H1 (cell line): ENCODE results near the gene GTPBP6. TPM values are rescaled to one million over a fixed set of nuclear protein-coding genes. Genes with fewer than 3 reads are reported as not detected.

ENCODE experiments used
- HDAC6 ChIP-seq: IDR thresholded peaks from one replicate; pipeline ENCODE4 v1.7.1; 2012; ENCODE audit warnings: low read depth, mild to moderate bottlenecking, inconsistent platforms, low read length, moderate library complexity
- YY1 ChIP-seq: IDR thresholded peaks from 2 replicates; pipeline ENCODE4 v1.6.1; 2011; ENCODE audit warnings: low read depth, mild to moderate bottlenecking, low read length
- polyA plus RNA-seq, 7 experiments: library from polyadenylated mRNA; depleted of rRNA in 3 of 7; stranded (reverse) in 5 of 7; unstranded in 2 of 7; fragments of >200 nt in 5 of 7; fragments of 200-250 nt in 2 of 7; gene quantifications; 1 replicate in 5 of 7; 2 replicates in 1 of 7; 4 replicates in 1 of 7; pipeline versions ENCODE4 v1.2.1 to v1.2.3, GENCODE V29; 2011 to 2013; ENCODE audit warnings: missing spikeins in 2 of 7, mixed read lengths in 2 of 7
- total RNA-seq: library from RNA; stranded (reverse); fragmentation: NEBNext Ultra II Directional; extraction: Animal tissue kit (Norgen Biotek cat#: 25700); gene quantifications from 2 replicates; pipeline ENCODE4 v1.2.1, GENCODE V29; 2021
- TF ChIP-seq, protein P1 (sequence below), 3 experiments: IDR thresholded peaks; 1 replicate in 2 of 3; 2 replicates in 1 of 3; pipeline versions ENCODE4 v1.5.1 to v1.6.1; 2011; ENCODE audit warnings: low read length in 3 of 3, mild to moderate bottlenecking in 3 of 3, inconsistent platforms in 2 of 3, low read depth in 1 of 3, moderate library complexity in 1 of 3; ENCODE audit not compliant: insufficient read depth in 1 of 3; ENCODE audit errors: control extremely low read depth in 1 of 3
- TF ChIP-seq, protein P2 (sequence below): fragments of 300-600 bp; sonication (generic); IDR thresholded peaks from 2 replicates; pipeline ENCODE4 v1.7.1; 2012; ENCODE audit warnings: low read length, moderate library complexity, mild to moderate bottlenecking, inconsistent platforms; ENCODE audit not compliant: insufficient replicate concordance

Gene GTPBP6
- total and polyA plus RNA-seq, 2 of the 8 experiments (the other 6 are each of a cell fraction or from before 2014, with no cell fraction given): 33.9 to 57.1 TPM

DNA sequence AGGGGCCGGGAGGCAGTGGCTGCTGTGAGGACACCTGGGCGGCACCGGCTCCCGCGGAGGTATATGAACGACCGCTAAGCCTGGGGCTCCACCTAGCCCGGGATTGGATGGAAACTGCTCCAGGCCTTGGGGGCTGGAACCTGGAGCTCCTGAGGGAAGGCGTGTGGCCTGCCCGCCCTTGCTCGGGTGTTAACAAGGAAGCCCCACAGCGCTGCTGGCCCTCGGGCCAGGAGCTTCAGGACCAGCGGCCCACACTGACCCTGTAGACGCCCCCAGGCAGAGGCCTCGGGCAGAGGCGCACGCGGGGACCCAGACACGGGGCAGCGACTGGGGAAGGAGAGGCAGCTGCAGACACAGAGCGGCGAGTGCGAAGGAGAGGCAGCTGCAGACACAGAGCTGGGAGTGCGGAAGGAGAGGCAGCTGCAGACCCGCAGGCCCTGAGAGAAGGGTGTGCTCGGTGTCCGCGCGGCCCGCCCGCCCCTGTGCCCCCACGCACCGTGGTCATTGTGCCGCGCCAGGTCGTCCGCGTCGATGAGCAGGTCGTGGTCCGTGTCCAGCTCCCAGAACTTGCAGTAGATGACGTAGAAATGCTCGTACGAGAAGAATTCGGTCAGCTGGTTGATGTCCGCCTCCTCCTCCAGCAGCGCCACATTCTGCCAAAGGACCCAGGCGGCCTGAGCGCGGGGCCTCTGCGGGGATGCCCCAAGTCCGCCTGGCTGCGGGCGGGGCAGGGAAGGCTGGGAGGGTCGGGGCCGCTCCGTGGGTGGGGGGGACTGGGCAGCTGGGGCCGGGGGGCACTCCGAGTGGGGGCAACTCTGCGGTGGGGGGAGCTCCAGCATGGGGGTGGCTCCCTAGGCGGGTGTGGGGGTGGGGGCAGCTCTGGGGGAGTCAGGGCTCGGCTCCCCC, 26.7 kb upstream of the GTPBP6 start (continued):
- no peak for TF ChIP-seq YY1
- TF ChIP-seq, protein P1, sequence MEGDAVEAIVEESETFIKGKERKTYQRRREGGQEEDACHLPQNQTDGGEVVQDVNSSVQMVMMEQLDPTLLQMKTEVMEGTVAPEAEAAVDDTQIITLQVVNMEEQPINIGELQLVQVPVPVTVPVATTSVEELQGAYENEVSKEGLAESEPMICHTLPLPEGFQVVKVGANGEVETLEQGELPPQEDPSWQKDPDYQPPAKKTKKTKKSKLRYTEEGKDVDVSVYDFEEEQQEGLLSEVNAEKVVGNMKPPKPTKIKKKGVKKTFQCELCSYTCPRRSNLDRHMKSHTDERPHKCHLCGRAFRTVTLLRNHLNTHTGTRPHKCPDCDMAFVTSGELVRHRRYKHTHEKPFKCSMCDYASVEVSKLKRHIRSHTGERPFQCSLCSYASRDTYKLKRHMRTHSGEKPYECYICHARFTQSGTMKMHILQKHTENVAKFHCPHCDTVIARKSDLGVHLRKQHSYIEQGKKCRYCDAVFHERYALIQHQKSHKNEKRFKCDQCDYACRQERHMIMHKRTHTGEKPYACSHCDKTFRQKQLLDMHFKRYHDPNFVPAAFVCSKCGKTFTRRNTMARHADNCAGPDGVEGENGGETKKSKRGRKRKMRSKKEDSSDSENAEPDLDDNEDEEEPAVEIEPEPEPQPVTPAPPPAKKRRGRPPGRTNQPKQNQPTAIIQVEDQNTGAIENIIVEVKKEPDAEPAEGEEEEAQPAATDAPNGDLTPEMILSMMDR (IDR thresholded peaks at IDR 0.05; ENCODE audit: control extremely low read depth in 1 of 3, insufficient read depth in 1 of 3, low read depth in 1 of 3, low read length in 3 of 3): no peak
- TF ChIP-seq, protein P2, sequence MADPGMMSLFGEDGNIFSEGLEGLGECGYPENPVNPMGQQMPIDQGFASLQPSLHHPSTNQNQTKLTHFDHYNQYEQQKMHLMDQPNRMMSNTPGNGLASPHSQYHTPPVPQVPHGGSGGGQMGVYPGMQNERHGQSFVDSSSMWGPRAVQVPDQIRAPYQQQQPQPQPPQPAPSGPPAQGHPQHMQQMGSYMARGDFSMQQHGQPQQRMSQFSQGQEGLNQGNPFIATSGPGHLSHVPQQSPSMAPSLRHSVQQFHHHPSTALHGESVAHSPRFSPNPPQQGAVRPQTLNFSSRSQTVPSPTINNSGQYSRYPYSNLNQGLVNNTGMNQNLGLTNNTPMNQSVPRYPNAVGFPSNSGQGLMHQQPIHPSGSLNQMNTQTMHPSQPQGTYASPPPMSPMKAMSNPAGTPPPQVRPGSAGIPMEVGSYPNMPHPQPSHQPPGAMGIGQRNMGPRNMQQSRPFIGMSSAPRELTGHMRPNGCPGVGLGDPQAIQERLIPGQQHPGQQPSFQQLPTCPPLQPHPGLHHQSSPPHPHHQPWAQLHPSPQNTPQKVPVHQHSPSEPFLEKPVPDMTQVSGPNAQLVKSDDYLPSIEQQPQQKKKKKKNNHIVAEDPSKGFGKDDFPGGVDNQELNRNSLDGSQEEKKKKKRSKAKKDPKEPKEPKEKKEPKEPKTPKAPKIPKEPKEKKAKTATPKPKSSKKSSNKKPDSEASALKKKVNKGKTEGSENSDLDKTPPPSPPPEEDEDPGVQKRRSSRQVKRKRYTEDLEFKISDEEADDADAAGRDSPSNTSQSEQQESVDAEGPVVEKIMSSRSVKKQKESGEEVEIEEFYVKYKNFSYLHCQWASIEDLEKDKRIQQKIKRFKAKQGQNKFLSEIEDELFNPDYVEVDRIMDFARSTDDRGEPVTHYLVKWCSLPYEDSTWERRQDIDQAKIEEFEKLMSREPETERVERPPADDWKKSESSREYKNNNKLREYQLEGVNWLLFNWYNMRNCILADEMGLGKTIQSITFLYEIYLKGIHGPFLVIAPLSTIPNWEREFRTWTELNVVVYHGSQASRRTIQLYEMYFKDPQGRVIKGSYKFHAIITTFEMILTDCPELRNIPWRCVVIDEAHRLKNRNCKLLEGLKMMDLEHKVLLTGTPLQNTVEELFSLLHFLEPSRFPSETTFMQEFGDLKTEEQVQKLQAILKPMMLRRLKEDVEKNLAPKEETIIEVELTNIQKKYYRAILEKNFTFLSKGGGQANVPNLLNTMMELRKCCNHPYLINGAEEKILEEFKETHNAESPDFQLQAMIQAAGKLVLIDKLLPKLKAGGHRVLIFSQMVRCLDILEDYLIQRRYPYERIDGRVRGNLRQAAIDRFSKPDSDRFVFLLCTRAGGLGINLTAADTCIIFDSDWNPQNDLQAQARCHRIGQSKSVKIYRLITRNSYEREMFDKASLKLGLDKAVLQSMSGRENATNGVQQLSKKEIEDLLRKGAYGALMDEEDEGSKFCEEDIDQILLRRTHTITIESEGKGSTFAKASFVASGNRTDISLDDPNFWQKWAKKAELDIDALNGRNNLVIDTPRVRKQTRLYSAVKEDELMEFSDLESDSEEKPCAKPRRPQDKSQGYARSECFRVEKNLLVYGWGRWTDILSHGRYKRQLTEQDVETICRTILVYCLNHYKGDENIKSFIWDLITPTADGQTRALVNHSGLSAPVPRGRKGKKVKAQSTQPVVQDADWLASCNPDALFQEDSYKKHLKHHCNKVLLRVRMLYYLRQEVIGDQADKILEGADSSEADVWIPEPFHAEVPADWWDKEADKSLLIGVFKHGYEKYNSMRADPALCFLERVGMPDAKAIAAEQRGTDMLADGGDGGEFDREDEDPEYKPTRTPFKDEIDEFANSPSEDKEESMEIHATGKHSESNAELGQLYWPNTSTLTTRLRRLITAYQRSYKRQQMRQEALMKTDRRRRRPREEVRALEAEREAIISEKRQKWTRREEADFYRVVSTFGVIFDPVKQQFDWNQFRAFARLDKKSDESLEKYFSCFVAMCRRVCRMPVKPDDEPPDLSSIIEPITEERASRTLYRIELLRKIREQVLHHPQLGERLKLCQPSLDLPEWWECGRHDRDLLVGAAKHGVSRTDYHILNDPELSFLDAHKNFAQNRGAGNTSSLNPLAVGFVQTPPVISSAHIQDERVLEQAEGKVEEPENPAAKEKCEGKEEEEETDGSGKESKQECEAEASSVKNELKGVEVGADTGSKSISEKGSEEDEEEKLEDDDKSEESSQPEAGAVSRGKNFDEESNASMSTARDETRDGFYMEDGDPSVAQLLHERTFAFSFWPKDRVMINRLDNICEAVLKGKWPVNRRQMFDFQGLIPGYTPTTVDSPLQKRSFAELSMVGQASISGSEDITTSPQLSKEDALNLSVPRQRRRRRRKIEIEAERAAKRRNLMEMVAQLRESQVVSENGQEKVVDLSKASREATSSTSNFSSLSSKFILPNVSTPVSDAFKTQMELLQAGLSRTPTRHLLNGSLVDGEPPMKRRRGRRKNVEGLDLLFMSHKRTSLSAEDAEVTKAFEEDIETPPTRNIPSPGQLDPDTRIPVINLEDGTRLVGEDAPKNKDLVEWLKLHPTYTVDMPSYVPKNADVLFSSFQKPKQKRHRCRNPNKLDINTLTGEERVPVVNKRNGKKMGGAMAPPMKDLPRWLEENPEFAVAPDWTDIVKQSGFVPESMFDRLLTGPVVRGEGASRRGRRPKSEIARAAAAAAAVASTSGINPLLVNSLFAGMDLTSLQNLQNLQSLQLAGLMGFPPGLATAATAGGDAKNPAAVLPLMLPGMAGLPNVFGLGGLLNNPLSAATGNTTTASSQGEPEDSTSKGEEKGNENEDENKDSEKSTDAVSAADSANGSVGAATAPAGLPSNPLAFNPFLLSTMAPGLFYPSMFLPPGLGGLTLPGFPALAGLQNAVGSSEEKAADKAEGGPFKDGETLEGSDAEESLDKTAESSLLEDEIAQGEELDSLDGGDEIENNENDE: no peak
- no peak for TF ChIP-seq HDAC6
- TF ChIP-seq, all 59 proteins: peak for 0
